Breast epithelium (tissue), 4 donors: ENCODE measurements around the gene RARRES2. TPM values are rescaled to one million over a fixed set of nuclear protein-coding genes. Genes with fewer than 3 reads are reported as not detected.

ENCODE experiments used
- DNase-seq, 2 donors: peaks; one replicate each; pipeline ENCODE4 v3.0.0-alpha.2; 2019; ENCODE audit warnings: low spot score in 2 of 2
- H3K27ac ChIP-seq, 2 donors: fragments of 200-600 bp; sonication (generic) in 1 of 2; one replicate each; pipeline ENCODE4 v1.5.1; 2016 to 2019; ENCODE audit warnings: mild to moderate bottlenecking in 1 of 2
- H3K27me3 ChIP-seq, 2 donors: fragments of 200-600 bp; sonication (generic) in 1 of 2; one replicate each; pipeline versions ENCODE4 v1.5.1 to v1.6.0; 2017 to 2019; ENCODE audit warnings: control low read depth in 1 of 2, mild to moderate bottlenecking in 1 of 2
- H3K36me3 ChIP-seq: fragments of 200-600 bp; one replicate; pipeline ENCODE4 v1.5.1; 2019
- H3K4me1 ChIP-seq, 2 donors: fragments of 200-600 bp; sonication (generic); one replicate each; pipeline ENCODE4 v1.5.1; 2016 to 2019; ENCODE audit warnings: control low read depth in 1 of 2
- H3K4me3 ChIP-seq, 3 donors: fragments of 200-600 bp; sonication (generic); 1 replicate in 2 of 3; 2 replicates in 1 of 3; pipeline ENCODE4 v1.5.1; 2016 to 2019; ENCODE audit warnings: mild to moderate bottlenecking in 3 of 3, moderate library complexity in 2 of 3
- H3K9me3 ChIP-seq, 2 donors: fragments of 200-600 bp; sonication (generic) in 1 of 2; one replicate each; pipeline ENCODE4 v1.5.1; 2016 to 2019; ENCODE audit warnings: control low read depth in 1 of 2
- POLR2A ChIP-seq: fragments of 450-650 bp; IDR thresholded peaks from one replicate; pipeline ENCODE4 v1.6.1; 2016; ENCODE audit warnings: antibody characterized with exemption, mild to moderate bottlenecking, moderate library complexity
- POLR2AphosphoS5 ChIP-seq, 3 donors: sonication (generic); formaldehyde crosslinking; IDR thresholded peaks; one replicate each; pipeline ENCODE4 v1.6.1; 2017; ENCODE audit warnings: antibody characterized with exemption in 3 of 3
- intact Hi-C: fragments of 100-400 bp; cut with DNase I; formaldehyde crosslinking; loops from one replicate; pipeline ENCODE4 v1.15.1; 2023; ENCODE audit warnings: low total_unique reads
- total RNA-seq, 3 donors: library from RNA; depleted of rRNA; stranded (reverse); fragments of >200 nt; gene quantifications; one replicate each; pipeline ENCODE4 v1.1.0, GENCODE V29; 2016
- TF ChIP-seq, protein P1 (sequence below), 3 donors: fragments of 450-650 bp; IDR thresholded peaks; one replicate each; pipeline ENCODE4 v1.5.1; 2016 to 2017; ENCODE audit warnings: antibody characterized with exemption in 3 of 3, mild to moderate bottlenecking in 3 of 3, moderate library complexity in 3 of 3

Gene RARRES2
- total RNA-seq, 3 donors from 2014 or later = 156 to 297 (median 267) TPM

DNA sequence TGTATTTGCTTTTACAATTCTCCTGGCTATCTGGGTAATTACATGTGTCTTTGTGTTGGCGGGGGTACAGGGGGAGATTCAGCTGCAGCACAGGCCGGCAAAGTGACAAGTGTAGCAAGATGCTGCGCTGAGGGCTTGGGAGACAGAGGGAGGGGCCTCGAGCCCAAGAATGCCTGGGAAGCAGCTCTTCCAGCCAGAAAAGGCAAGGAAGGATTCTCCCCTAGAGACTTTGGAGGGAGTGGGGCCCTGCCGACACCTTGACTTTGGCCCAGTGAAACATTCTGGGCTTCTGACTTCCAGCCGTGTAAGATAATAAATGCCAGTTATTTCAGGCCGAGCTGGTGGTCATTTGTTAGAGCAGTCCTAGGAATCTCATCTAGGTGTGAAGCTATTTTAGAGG lies 20.0 kb upstream of the RARRES2 start:
- Histone ChIP-seq H3K27ac (no peak overlapping the region), H3K9me3 (no peaks in the 10 kb centered on the region), H3K27me3 (no peaks in the 10 kb centered on the region), H3K36me3 (no peaks in the 10 kb centered on the region), H3K4me1 (no peaks in the 10 kb centered on the region), H3K4me3 (no peak overlapping the region)
- intact Hi-C loops = no loop called here
- no peak for DNase-seq
- no peak for TF ChIP-seq POLR2A
- TF ChIP-seq POLR2AphosphoS5 (IDR thresholded peaks at IDR 0.05) = no peak
- TF ChIP-seq, protein P1, sequence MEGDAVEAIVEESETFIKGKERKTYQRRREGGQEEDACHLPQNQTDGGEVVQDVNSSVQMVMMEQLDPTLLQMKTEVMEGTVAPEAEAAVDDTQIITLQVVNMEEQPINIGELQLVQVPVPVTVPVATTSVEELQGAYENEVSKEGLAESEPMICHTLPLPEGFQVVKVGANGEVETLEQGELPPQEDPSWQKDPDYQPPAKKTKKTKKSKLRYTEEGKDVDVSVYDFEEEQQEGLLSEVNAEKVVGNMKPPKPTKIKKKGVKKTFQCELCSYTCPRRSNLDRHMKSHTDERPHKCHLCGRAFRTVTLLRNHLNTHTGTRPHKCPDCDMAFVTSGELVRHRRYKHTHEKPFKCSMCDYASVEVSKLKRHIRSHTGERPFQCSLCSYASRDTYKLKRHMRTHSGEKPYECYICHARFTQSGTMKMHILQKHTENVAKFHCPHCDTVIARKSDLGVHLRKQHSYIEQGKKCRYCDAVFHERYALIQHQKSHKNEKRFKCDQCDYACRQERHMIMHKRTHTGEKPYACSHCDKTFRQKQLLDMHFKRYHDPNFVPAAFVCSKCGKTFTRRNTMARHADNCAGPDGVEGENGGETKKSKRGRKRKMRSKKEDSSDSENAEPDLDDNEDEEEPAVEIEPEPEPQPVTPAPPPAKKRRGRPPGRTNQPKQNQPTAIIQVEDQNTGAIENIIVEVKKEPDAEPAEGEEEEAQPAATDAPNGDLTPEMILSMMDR (IDR thresholded peaks at IDR 0.05) = no peak

DNA sequence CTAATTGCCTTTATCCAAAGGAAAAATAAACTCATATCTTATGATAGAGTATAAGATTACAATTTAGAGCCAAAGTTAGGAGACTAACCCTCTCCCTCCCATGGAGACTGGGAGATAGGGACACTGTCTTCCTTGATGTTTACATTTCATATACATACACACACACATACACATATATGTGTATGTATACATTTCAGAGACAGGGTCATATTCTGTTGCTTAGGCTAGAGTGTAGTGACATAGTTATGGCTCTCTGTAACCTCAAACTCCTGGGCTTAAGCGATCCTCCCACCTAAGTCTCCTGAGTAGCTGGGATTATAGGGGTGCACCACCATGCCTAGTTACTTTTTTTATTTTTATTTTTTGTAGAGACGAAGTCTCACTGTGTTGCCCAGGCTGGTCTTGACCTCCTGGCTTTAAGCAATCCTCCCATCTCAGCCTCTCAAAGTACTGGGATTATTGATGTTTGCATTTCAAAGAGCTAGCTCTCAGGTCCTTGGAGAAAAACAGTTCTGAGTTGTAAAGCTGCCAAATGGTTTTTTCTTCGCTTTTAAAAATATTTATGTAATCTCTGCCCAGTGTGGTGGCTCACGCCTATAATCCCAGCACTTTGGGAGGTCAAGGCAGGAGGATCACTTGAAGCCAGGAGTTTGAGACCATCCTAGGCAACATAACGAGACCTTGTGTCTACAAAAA lies 19.1 kb upstream of the RARRES2 start:
- H3K27ac ChIP-seq = no peak overlapping the region
- no peaks in the 10 kb centered on the region for H3K36me3 ChIP-seq
- no peak for DNase-seq
- H3K4me3 ChIP-seq = no peak overlapping the region
- H3K9me3 ChIP-seq = no peaks in the 10 kb centered on the region
- TF ChIP-seq, protein P1 (IDR thresholded peaks at IDR 0.05) = no peak
- TF ChIP-seq POLR2A (no peak), POLR2AphosphoS5 (IDR thresholded peaks at IDR 0.05) (no peak)
- intact Hi-C loops = no loop called here
- no peaks in the 10 kb centered on the region for H3K4me1 ChIP-seq
- H3K27me3 ChIP-seq = no peaks in the 10 kb centered on the region

DNA sequence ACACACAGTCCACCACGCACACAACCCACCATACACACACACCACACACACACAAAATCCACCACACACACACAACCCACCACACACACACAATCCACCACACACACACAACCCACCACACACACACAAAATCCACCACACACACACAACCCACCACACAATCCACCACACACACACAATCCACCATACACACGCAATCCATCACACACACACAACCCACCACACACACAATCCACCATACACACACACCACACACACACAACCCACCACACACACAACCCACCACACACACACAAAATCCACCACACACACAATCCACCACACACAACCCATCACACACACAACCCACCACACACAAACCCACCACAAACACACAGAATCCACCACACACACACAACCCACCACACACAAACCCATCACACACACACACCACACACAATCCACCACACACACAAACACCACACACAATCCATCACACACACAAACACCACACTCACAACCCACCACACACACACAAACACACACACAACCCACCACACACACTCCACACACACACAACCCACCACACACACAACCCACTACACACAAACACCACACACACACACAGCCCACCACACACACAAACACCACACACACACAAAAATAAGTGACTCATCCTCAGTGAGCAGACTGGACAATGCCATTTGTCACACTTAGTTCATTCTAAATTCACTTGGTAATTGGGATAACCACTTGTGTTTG lies 18.4 kb upstream of the RARRES2 start:
- no peak for DNase-seq
- Histone ChIP-seq H3K4me3 (no peak overlapping the region), H3K27me3 (no peaks in the 10 kb centered on the region), H3K9me3 (no peaks in the 10 kb centered on the region), H3K36me3 (no peaks in the 10 kb centered on the region), H3K4me1 (no peaks in the 10 kb centered on the region), H3K27ac (no peak overlapping the region)
- intact Hi-C loops = no loop called here
- TF ChIP-seq, protein P1 (IDR thresholded peaks at IDR 0.05) = no peak
- TF ChIP-seq POLR2A (no peak), POLR2AphosphoS5 (IDR thresholded peaks at IDR 0.05) (no peak)

DNA sequence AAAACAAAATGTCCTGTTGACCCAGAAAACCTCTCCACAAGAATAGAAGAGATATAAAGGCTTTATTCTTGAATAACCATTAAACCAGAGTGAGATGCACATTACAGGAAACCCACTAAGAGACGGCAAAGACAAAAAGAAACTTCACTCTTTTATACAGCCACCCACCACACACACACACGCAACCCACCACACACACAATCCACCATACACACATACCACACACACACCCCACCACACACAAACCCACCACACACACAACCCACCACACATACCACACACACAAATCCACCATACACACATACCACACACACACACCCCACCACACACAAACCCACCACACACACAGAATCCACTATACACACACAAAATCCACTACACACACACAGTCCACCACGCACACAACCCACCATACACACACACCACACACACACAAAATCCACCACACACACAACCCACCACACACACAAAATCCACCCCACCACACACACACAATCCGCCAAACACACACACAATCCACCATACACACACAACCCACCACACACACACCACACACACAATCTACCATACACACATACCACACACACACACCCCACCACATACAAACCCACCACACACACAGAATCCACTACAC lies 17.7 kb upstream of the RARRES2 start:
- intact Hi-C loops = no loop called here
- TF ChIP-seq, protein P1 (IDR thresholded peaks at IDR 0.05) = no peak
- no peak for TF ChIP-seq POLR2A
- no peak for TF ChIP-seq POLR2AphosphoS5 (IDR thresholded peaks at IDR 0.05)
- Histone ChIP-seq H3K4me3 (no peak overlapping the region), H3K36me3 (no peaks in the 10 kb centered on the region), H3K27ac (no peak overlapping the region), H3K27me3 (no peaks in the 10 kb centered on the region), H3K9me3 (no peaks in the 10 kb centered on the region), H3K4me1 (no peaks in the 10 kb centered on the region)
- no peak for DNase-seq

DNA sequence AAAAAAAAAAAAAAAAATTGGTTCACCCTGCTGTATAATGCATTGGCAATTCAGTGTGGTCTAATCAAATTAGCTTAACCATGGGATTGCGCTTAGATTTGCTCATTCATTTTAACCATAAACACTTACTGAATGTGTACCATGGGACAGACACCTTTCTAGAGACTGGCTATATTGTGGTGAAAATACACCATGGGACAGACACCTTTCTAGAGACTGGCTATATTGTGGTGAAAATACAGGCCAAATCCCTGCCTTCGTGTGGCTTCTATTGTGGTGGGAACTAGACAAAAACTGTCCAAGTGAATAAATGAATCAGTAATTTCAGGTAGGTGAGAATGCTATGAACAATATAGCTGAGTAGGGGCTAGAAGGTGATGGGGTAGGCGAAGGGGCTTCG lies 17.0 kb upstream of the RARRES2 start:
- Histone ChIP-seq H3K27me3 (no peaks in the 10 kb centered on the region), H3K9me3 (no peaks in the 10 kb centered on the region), H3K4me1 (no peaks in the 10 kb centered on the region), H3K36me3 (no peaks in the 10 kb centered on the region), H3K27ac (no peak overlapping the region), H3K4me3 (no peak overlapping the region)
- DNase-seq = no peak
- intact Hi-C loops = no loop called here
- TF ChIP-seq POLR2AphosphoS5 (IDR thresholded peaks at IDR 0.05) = no peak
- TF ChIP-seq, protein P1 (IDR thresholded peaks at IDR 0.05) = no peak
- TF ChIP-seq POLR2A = no peak
